OCI-LY3 (cell line): ENCODE measurements around the gene NCAPG.

Experiments
- CTCF ChIP-seq: fragments of 200-600, 300-600 bp; sonication (generic); IDR thresholded peaks from 2 replicates; pipeline ENCODE4 v1.5.1; 2014; ENCODE audit warnings: antibody characterized with exemption, low read length, low read depth
- EZH2phosphoT487 ChIP-seq: fragments of 200-600 bp; shearing (Covaris generic); IDR thresholded peaks from 2 replicates; pipeline ENCODE4 v1.6.1; 2018; ENCODE audit warnings: antibody characterized with exemption, mixed run types, low read depth

- TF ChIP-seq CTCF (no peak), EZH2phosphoT487 (no peak)
Observed at GRCh38 chr4:17823871-17824669, 13.3 kb downstream of the NCAPG start.
